Measurements from ENCODE around the gene NFIA. TPM values are rescaled to one million over a fixed set of nuclear protein-coding genes. Genes with fewer than 3 reads are reported as not detected.

NFIA gene
- total and polyA plus RNA-seq, 12 donors = 15.6 to 109 (median 66.3) TPM

DNA sequence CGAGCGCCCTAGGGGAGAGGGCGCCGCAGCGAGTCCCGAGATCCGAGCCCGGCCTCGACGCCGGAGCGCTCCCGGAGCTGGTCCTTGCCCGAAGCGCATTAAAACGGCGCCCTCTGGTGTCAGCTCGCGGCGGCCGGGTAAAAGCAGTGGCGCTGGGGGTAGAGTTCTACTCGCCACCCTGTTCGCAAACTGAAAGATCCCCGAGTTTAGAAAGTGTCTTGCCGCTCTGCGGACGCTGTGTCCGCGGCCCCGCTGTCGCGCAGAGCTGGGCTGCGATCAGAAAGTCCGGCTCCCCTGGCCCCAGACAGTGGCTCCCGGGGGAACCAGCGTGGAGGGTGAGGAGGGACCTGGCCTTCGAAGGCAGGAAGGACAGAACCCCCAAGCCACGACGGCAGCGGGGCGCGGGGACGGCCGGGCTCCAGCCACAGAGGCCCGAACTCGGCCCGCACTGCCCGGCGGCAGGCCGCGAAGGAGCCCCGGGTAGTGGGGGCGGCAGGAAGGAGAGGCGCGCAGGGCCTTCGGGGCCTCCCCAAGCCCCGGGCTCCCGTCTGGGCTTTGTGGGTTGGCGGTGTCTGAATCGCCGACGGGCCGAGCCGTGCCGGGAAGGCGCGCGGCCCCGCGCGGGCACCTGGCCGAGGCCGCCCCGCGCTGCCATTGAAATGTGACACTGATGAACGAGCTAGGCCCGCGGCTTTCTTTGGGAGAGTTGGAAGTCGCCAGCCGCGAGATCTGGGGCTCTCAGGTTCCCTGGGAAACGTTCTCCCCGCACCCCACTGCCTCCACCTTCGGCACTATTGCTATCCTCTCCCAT, 39.1 kb upstream of the NFIA start:
- peak in 1 of 2 donors; percentile 66 for TF ChIP-seq POLR2A (IDR thresholded peaks at IDR 0.05)
- TF ChIP-seq, protein P1, sequence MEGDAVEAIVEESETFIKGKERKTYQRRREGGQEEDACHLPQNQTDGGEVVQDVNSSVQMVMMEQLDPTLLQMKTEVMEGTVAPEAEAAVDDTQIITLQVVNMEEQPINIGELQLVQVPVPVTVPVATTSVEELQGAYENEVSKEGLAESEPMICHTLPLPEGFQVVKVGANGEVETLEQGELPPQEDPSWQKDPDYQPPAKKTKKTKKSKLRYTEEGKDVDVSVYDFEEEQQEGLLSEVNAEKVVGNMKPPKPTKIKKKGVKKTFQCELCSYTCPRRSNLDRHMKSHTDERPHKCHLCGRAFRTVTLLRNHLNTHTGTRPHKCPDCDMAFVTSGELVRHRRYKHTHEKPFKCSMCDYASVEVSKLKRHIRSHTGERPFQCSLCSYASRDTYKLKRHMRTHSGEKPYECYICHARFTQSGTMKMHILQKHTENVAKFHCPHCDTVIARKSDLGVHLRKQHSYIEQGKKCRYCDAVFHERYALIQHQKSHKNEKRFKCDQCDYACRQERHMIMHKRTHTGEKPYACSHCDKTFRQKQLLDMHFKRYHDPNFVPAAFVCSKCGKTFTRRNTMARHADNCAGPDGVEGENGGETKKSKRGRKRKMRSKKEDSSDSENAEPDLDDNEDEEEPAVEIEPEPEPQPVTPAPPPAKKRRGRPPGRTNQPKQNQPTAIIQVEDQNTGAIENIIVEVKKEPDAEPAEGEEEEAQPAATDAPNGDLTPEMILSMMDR (IDR thresholded peaks at IDR 0.05) = peak; percentile 78 to 94 (median 92)
- peak; percentile 90 to 95 (median 93) for DNase-seq
- no peaks in the 10 kb centered on the region for H3K9me3 ChIP-seq (replicated peaks in 1 of 3)
- H3K4me1 ChIP-seq (replicated peaks in 1 of 2) = peaks cover 0 to 5% of the 10 kb centered on the region in 2 donors
- H3K4me3 ChIP-seq = peak overlapping the region in 3 of 4 donors; percentile 15 to 65 (median 63)
- 4 to 40% (median 10%) methylated on average over 9 to 85 of the region's 85 CpGs for WGBS, 4 donors
- no peaks in the 10 kb centered on the region for H3K36me3 ChIP-seq (replicated peaks in 1 of 2)
- peak overlapping the region in 4 of 5 donors; percentile 76 to 89 (median 85) for H3K27ac ChIP-seq
- H3K27me3 ChIP-seq = no peaks in the 10 kb centered on the region
- intact Hi-C loops (cut with DNase I) = loop anchor here (2.0 to 10.0 kb wide), 5 partner anchors 61 to 802 kb away; no protein-coding TSS in a partner anchor

DNA sequence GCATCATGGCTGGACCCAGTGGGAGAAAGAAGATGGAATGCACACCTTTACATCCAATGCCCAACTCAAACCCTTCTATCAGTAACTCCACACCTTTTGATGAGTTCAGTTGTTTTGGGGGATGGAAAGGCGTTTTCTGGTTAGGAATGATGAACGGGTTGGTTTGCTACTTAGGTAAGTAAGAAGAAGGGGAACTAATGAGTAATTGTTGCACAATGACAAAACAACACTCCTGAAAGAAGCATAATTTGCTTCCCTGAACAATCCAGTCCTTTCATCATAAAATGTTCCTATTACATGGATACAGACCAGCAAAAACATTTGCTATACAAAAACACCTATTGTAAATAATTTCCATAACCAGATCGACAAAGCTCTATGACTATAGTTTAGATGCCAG, 35.9 kb upstream of the NFIA start:
- WGBS, 4 donors = 75 to 85% (median 84%) methylated on average over 3 of the region's 3 CpGs
- TF ChIP-seq, protein P1 (IDR thresholded peaks at IDR 0.05) = no peak
- TF ChIP-seq POLR2A (IDR thresholded peaks at IDR 0.05) = no peak
- H3K4me3 ChIP-seq = no peak overlapping the region
- no peaks in the 10 kb centered on the region for H3K36me3 ChIP-seq (replicated peaks in 1 of 2)
- H3K9me3 ChIP-seq (replicated peaks in 1 of 3) = no peaks in the 10 kb centered on the region
- DNase-seq = no peak
- peaks cover 3 to 9% of the 10 kb centered on the region in 2 donors for H3K4me1 ChIP-seq (replicated peaks in 1 of 2)
- no peak overlapping the region for H3K27ac ChIP-seq
- intact Hi-C loops (cut with DNase I) = loop anchor here in 1 of 2 donors (10.0 kb wide), 2 partner anchors 192 to 798 kb away; no protein-coding TSS in a partner anchor
- no peaks in the 10 kb centered on the region for H3K27me3 ChIP-seq

DNA sequence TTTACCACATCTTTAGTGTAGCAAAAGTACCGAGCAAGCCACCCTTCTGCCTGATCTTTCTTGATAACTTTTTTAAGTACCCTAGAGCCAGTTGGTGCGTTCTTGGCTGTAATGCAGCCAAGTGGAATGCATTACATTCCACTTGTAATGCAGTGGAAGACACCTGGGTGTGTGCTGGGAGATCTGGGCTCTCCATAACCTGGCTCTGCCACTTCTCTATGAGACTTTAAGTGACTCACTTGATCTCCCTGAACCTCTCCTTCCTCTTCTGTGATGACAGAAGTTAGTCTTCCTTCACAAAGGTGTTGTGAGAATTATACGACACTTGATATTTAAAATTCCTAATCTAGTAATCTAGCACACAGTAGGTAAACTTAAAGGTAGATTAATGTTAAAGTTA, 35.3 kb upstream of the NFIA start:
- Histone ChIP-seq H3K27ac (no peak overlapping the region), H3K4me1 (replicated peaks in 1 of 2) (peaks cover 3 to 13% of the 10 kb centered on the region in 2 donors), H3K36me3 (replicated peaks in 1 of 2) (no peaks in the 10 kb centered on the region), H3K27me3 (no peaks in the 10 kb centered on the region), H3K9me3 (replicated peaks in 1 of 3) (no peaks in the 10 kb centered on the region), H3K4me3 (no peak overlapping the region)
- WGBS, 4 donors = 94 to 100% (median 97%) methylated on average over 3 of the region's 3 CpGs
- DNase-seq = no peak
- intact Hi-C loops (cut with DNase I) = loop anchor here in 1 of 2 donors (10.0 kb wide), 2 partner anchors 192 to 798 kb away; no protein-coding TSS in a partner anchor
- no peak for TF ChIP-seq POLR2A (IDR thresholded peaks at IDR 0.05)
- TF ChIP-seq, protein P1 (IDR thresholded peaks at IDR 0.05) = no peak

DNA sequence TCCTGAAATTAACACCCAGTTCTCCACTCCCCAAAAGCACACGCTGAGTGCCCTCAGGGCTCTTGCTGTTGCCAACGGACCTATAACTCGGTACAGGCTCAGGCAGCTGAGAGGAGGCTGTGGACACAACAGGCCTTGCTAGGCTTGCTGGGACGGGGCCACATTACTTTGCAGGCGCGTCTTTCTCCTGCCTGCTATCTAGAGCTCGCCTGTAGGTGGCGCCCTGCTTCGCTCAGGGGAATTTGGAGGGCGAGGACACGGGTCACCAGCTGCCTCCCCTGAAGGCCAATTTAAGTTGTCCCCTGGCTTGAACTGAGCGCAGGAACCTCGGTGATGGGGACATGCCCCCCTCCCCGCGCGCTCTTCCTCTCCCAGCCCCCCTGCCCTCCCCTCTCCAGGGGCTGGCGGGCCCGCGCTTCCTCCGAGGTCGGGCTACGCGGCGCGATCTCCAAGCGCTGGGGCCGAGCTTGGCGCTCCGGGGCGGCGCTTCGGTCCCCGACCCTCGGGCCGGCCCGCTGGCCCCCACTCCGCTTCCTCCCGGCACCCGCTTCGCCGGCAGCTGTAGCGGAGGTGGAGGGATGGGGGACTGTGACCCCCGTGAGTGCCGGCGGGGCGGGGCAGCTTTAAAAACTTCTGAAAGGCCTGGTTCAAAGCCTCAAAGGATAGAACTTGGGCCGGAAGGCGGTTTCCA, 32.4 kb upstream of the NFIA start:
- TF ChIP-seq, protein P1 (IDR thresholded peaks at IDR 0.05) = peak; percentile 95 to 98 (median 97)
- peak; percentile 15 to 59 for TF ChIP-seq POLR2A (IDR thresholded peaks at IDR 0.05)
- intact Hi-C loops (cut with DNase I) = loop anchor here (5.0 to 10.0 kb wide), 7 partner anchors 135 to 795 kb away; no protein-coding TSS in a partner anchor
- 0 to 1% (median 0%) methylated on average over 3 to 48 of the region's 48 CpGs for WGBS, 4 donors

More for the DNA sequence above, 32.4 kb upstream of the NFIA start:
- H3K36me3 ChIP-seq (replicated peaks in 1 of 2) = no peaks in the 10 kb centered on the region
- no peaks in the 10 kb centered on the region for H3K9me3 ChIP-seq (replicated peaks in 1 of 3)
- DNase-seq = peak; percentile 92 to 97 (median 95)
- no peaks in the 10 kb centered on the region for H3K27me3 ChIP-seq
- peak overlapping the region; percentile 76 to 99 (median 84) for H3K4me3 ChIP-seq
- peak overlapping the region; percentile 47 to 95 (median 94) for H3K27ac ChIP-seq
- peaks cover 6 to 36% of the 10 kb centered on the region in 2 donors for H3K4me1 ChIP-seq (replicated peaks in 1 of 2)
